Epithelial cell of esophagus (primary cell): ENCODE results near the gene FIG4.

Experiments used
- DNase-seq: peaks from one replicate; pipeline ENCODE4 v3.0.0; 2010; ENCODE audit warnings: low read depth
- H3K4me3 ChIP-seq: 2 replicates; pipeline ENCODE4 v1.5.1; 2011; ENCODE audit warnings: mild to moderate bottlenecking, low read length, control low read depth
- TF ChIP-seq, protein P1 (sequence below): IDR thresholded peaks from 2 replicates; pipeline ENCODE4 v1.5.1; 2011; ENCODE audit warnings: low read depth, mild to moderate bottlenecking, low read length, control low read depth, inconsistent platforms; ENCODE audit not compliant: insufficient read depth; ENCODE audit errors: missing control alignments

Gene FIG4

DNA sequence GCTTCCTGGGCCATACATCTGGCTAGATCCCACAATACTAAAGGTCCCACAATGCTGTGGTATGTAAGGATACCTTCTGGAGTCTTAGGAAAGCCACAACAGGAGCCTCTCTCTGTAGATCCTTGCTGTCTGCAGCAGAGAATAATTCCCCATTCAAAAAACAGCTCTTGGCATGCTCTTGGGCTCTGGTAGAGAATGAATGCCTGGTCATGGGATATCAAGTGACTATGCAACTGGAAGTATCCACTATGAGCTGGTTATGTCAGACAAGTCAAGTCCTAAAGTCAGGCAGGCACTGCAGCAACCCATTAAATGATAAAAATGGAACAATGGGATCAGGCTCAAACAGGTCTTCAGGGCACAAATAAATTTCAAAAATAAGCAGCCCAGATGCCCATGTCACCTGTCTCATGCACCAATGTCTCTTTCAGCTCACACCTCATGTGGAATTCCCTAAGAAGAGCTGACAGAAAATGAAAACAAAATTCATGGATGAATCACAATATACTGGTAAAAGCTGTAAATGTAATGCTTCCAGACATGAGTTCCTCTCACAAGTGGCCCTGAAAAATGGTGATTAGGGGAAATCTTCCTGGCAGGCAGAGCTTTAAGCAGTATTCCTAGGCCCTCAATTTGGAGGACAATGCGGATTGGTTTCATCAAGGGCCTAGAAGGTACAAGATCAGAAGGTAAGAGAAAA, 4.4 kb upstream of the FIG4 start:
- peak; percentile 40 for DNase-seq
- TF ChIP-seq, protein P1, sequence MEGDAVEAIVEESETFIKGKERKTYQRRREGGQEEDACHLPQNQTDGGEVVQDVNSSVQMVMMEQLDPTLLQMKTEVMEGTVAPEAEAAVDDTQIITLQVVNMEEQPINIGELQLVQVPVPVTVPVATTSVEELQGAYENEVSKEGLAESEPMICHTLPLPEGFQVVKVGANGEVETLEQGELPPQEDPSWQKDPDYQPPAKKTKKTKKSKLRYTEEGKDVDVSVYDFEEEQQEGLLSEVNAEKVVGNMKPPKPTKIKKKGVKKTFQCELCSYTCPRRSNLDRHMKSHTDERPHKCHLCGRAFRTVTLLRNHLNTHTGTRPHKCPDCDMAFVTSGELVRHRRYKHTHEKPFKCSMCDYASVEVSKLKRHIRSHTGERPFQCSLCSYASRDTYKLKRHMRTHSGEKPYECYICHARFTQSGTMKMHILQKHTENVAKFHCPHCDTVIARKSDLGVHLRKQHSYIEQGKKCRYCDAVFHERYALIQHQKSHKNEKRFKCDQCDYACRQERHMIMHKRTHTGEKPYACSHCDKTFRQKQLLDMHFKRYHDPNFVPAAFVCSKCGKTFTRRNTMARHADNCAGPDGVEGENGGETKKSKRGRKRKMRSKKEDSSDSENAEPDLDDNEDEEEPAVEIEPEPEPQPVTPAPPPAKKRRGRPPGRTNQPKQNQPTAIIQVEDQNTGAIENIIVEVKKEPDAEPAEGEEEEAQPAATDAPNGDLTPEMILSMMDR, result no peak
- H3K4me3 ChIP-seq, result no peak overlapping the region

DNA sequence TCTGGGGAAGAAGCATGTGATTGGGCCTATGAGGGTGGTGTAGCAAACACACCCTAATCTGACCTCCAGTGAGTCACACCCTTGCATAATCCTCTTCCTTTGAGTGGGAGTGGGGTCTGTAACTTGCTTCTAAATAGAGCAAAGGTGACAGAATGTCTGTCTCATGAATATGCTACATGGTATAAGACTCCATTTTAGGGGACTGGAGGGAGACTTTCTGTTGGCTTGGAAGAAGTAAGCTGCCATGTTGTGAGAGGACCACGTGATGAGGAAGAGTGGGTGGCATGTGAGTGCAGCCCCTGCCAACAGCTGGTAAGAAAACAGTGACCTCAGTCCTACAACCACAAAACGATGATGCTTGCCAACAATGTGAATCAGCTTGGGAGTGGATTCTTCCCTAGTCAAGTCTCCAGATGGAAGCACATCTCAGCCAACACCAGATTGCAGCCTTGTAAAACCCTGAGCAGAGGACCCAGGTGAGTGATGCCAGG, 3.8 kb upstream of the FIG4 start:
- no peak overlapping the region for H3K4me3 ChIP-seq
- DNase-seq, result peak; percentile 93
- TF ChIP-seq, protein P1, result no peak

DNA sequence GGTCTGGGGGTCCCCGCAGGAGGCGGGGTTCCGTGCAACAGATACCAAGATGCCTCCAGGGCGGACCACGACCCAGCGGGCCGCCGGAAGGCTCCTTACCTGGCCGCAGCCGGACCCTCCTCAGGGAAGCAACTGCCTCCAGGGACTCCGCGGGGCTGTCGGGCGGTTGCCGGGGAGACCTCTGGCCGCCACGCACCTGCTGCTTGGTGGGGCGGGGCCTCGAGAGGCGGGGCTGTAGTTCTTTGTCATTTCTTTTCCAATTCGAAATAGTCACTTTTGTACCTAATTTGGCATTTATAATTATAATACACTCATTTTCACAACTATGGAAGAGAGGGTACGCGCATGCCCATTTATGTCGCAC, 741 bp upstream of the FIG4 start:
- TF ChIP-seq, protein P1, result no peak
- peak; percentile 21 for DNase-seq
- peak overlapping the region; percentile 80 for H3K4me3 ChIP-seq

DNA sequence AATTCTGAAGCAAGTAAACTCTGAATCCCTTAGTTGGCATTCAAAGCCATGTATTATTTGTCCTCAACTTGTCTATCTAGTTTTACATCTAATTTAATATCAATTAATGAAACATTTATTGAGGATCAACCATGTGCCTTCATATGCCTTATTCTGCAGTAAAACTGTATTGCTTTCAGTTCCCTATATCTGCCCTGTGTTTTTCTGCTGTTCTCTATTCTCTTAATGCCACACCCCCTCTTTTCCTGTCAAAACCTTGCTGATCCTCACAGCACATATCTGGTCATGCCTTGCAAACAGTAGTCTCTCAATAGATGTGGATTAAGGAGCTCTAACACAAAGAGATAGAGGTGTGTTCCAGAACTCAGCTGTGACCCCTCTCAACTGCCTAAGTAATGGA, 2.0 kb downstream of the FIG4 start:
- DNase-seq, result no peak
- TF ChIP-seq, protein P1, result no peak
- no peak overlapping the region for H3K4me3 ChIP-seq

DNA sequence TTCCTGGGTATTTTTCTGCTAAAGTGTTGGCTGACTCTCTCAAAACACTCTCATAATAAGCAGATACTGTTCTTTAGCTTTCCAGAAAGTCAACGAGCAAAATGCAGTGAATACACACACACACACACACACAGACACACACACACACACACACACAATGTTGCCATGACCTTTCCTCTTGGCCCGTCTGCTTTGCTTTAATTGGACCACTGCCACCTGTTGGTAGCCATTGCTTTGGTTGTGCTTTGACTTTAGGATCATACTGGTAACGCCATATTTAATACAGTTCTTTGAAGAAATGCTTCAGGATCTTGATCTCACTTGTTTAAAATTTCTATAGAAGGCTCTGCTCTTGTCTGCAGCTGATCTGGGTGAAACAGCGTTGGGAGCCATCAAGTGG, 4.4 kb downstream of the FIG4 start:
- H3K4me3 ChIP-seq, result no peak overlapping the region
- TF ChIP-seq, protein P1, result no peak
- DNase-seq, result peak; percentile 40

DNA sequence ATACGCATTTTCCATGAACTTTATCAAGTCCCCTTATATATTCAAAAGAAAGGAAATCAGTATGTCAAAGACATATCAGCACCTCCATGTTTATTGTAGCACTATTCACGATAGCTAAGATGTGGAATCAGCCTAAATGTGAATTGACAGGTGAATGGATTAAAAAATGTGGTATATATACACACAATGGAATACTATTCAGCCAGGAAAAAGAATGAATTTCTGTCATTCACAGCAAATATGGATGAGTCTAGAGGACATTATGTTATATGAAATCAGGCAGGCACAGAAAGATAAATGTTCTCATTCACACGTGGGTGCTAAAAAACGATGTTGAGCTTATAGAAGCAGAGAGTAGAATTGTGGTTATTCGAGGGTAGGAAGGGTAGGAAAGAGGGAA, 5.3 kb downstream of the FIG4 start:
- DNase-seq, result no peak

More for the DNA sequence above, 5.3 kb downstream of the FIG4 start:
- TF ChIP-seq, protein P1, result no peak
- no peak overlapping the region for H3K4me3 ChIP-seq
